ENCODE results near the gene SPAG17.

The SPAG17 gene

DNA sequence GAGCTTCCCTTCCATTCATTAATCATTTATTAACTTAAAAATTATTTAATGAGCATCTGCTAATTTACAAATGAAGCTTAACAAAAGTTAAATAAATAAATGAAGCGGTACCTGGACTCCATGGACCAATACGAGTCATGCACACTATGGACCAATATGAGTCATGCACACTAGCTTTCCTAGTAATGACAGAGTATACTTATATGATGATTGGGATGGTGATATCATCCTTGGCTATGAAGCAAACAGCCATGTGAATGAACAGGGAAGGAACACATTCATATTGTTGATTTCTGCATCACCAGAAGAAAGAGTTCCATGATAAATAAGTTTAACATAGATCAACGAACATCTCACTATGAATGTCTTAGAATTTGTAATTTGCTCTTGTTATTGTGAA, 109.9 kb downstream of the SPAG17 start:
- DNase-seq (ENCODE audit: low read depth) = no peak

DNA sequence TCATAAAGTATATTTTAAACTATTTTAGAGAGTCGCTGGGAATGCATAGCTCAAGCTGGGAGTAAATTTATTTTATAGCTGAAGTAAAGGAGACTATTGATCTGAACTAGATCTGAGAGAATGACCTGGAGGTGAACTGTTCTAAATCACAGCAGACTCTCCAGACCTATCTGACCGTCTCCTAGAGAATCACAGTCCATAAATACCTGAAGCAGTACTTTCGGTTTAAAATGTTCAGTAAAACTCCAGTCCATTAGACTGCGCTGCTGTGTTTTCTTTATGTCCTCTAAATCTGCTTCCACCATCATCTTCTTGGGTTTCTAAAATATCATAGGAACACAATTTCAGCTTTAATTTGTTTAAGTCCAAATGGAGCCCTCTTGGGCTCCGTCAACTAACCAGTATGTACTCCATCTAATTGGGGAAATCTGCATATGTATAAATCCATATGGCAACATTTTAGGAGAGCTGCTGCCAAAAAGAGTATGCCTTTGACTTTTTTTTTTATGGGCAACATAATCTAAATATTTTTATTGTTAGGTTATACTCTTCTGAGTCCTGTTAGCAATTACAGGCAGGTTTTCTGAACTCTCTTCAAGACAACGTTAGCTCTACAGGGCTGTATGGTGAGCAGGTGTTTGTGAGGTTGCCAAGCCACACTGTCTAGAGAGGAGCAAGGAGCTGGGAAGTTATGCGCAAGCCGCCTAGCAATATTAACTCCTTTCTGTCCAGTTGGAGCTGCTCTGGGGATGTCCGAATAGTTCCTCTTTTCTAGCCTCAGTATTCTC, 111.2 kb downstream of the SPAG17 start:
- no peak for DNase-seq (ENCODE audit: low read depth)

- no peak for DNase-seq (ENCODE audit: low read depth)
These were observed 135.0 kb downstream of the SPAG17 start for GRCh38 chr1:118049981-118050380.

DNA sequence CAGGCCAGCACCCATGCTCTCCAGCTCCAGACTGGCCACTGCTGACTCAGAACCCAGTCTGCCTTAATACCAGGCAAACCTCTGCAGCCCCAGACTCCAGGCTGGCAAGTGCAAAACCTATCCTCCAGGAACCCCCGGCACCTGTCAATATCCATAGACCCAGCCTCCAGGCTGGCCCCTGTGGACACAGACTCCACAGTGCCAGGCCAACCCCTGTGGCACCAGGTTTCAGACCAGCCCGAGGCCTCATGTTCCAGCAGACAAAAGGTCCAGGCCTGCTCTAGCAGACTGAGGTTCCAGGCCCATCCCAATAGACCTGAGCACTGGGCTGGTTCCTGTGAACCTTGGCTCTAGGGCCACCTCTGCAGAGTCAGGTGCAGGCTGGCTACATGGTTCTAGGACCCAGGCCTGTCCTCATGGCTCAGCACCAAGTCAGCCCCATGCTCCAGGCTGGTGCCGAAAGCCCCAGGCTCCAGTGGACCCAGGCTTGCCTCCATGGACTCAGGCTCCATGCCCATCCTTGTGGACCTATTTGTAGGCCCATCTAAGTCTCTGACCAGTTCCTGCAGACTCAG, 137.3 kb downstream of the SPAG17 start:
- no peak for DNase-seq (ENCODE audit: low read depth)

- no peak for DNase-seq (ENCODE audit: low read depth)
These were observed 137.9 kb downstream of the SPAG17 start for GRCh38 chr1:118047006-118047649.

GRCh38 chr1:118043624-118044023, 141.4 kb downstream of the SPAG17 start:
- DNase-seq (ENCODE audit: low read depth) = no peak

DNA sequence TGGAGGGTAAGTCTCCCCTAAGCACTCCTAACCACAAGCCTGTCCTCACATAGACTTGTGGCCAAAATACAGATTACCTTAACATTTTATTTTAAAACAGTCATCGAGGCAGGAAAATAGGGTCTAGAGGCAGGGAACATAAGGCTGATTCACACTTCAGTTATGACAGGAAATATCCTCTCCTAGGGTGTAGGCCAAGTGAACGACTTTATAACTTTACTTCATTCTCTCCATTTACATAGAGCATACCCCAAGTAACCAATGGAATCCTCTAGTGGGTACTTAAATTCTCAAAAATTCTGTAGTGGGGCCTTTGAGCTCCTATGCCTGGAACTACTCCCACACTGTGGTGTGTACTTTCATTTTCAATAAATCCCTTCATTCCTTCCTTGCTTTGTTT, 142.5 kb downstream of the SPAG17 start:
- DNase-seq (ENCODE audit: low read depth) = no peak

GRCh38 chr1:118039170-118039569, 145.9 kb downstream of the SPAG17 start:
- no peak for DNase-seq (ENCODE audit: low read depth)

DNA sequence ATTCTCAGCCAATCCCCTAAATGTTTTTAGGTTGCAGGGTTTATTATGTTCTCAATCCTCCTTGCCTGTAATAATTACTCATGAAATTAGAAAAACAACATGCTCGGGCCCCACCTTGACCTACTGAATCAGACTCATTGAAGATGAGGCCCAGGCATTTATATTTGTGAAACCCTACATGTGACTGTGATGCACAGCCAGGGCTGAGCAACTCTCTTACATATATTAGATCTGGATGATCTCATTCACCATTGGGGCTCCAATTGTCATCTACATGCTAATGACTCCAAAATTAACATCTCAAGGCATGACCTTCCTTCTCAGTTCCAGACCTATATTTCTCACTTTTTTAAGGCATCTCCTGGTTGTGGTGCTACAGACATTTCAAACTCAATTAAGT, 152.1 kb downstream of the SPAG17 start:
- no peak for DNase-seq (ENCODE audit: low read depth)

- DNase-seq (ENCODE audit: low read depth) = no peak
These were observed 156.8 kb downstream of the SPAG17 start for GRCh38 chr1:118028267-118028666.

DNA sequence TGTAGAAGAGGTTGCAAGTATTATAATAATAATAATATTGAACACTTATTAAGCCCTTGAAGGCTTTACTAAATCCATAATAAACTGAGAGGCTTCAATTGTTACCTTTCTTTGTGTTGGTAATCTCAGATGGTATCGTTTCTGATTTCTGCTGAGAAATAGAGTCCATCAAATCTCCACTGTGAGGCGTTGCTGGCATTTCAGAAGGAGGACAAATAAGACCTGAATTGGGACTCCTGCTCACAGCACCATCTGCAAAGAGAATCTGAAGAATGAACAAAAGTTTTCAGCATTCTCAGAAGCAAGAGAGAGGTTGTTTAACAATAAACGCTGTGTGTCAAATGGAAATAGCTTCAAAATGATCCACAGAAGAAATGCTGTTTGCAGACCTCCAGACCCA, 161.8 kb downstream of the SPAG17 start:
- DNase-seq (ENCODE audit: low read depth) = no peak

GRCh38 chr1:118021668-118022067, 163.4 kb downstream of the SPAG17 start:
- DNase-seq (ENCODE audit: low read depth) = no peak

DNA sequence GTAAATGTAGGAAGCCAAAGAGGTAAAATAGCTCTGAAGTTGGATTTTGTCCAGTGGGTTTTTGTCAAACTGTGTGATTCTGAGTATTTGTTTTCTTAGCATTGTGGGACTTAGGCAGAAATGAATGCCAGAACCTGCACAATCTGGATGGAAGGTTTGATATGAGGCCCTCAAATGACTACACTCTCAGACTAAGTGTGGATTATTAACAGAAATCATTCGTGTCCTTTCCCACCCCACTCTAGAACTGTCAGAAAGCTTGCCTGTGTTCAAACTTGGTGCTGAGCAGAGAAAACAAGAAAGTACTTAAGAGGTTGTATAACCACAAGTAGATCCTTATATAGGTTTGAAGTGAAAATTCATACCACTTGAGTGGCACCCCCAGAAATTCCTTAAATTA, 167.0 kb downstream of the SPAG17 start:
- no peak for DNase-seq (ENCODE audit: low read depth)

- DNase-seq (ENCODE audit: low read depth) = no peak
These were observed 171.1 kb downstream of the SPAG17 start for GRCh38 chr1:118013938-118014337.

GRCh38 chr1:118013336-118013735, 171.7 kb downstream of the SPAG17 start:
- DNase-seq (ENCODE audit: low read depth) = no peak

GRCh38 chr1:118012515-118013124, 172.4 kb downstream of the SPAG17 start:
- DNase-seq (ENCODE audit: low read depth) = no peak

DNA sequence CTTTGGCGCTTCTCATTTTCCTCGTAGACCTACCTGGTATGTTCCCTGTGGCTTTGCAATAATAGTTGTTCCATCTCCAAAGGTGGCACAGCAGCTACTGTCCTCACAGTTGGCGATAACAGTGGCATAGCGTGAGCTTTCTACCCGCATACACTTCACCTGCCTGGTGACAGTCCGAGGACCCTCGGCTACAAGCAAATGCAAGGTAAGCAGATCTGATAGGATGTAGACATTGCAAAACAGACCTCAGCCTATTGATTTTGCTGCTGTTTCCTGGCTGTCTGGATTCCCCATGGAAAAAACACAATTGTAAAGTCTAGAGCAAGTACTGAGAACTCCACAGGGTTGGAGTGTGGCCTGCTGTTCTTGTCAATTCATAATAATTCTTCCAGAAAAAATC, 177.0 kb downstream of the SPAG17 start:
- DNase-seq (ENCODE audit: low read depth) = no peak

DNA sequence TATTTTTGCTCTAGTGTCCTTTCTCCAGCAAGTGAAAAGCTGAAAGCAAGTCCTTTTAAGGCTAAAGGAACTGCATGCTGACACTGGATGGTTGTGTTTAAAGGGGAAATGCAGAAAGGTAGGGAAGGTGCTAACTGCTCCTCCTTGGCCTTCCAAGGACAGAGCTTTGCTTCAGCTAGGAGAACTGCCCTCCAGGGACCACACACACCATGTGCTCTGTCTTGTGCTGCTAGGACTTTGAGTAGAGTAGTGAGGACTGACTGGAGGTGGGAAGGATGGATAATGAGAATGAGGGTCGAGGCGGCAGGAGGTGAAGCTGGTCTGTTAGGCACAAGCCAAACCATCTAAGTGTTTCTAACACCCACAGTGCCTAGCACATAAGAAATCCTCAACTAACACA, 177.6 kb downstream of the SPAG17 start:
- no peak for DNase-seq (ENCODE audit: low read depth)

DNA sequence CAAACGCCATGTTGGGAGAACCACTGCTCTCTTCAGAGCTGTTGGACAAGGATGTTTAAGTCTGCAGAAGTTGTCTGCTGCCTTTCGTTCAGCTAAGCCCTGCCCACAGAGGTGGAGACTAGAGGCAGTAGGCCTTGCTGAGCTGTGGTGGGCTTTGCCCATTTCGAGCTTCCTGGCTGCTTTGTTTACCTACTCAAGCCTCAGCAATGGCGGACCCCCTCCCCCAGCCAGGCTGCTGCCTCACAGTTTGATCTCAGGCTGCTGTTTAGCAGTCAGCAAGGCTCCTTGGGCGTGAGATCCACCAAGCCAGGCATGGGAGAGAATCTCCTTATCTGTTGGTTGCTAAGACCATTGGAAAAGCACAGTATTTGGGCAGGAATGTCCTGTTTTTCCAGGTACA, 180.7 kb downstream of the SPAG17 start:
- DNase-seq (ENCODE audit: low read depth) = no peak

GRCh38 chr1:117985973-117986372, 199.1 kb downstream of the SPAG17 start:
- no peak for DNase-seq (ENCODE audit: low read depth)

DNA sequence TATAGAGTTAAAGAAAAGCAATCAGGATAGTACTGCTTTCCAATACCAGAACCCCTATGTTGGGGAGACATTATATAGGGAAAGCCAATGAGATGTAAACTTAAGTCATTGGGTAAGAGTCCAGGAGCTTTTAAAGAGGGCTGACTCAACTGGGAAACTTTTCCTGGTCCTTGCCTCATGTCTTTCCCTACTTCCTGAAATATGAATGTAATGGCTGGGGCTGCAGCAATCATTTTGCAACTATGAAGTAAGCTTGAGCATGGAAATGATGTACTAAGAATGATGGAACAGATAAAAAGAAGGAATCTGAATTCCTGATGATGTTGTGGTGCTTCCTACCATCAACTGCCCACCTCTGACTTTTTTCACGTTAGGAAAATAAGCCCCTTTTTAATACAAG, 199.8 kb downstream of the SPAG17 start:
- DNase-seq (ENCODE audit: low read depth) = no peak

DNA sequence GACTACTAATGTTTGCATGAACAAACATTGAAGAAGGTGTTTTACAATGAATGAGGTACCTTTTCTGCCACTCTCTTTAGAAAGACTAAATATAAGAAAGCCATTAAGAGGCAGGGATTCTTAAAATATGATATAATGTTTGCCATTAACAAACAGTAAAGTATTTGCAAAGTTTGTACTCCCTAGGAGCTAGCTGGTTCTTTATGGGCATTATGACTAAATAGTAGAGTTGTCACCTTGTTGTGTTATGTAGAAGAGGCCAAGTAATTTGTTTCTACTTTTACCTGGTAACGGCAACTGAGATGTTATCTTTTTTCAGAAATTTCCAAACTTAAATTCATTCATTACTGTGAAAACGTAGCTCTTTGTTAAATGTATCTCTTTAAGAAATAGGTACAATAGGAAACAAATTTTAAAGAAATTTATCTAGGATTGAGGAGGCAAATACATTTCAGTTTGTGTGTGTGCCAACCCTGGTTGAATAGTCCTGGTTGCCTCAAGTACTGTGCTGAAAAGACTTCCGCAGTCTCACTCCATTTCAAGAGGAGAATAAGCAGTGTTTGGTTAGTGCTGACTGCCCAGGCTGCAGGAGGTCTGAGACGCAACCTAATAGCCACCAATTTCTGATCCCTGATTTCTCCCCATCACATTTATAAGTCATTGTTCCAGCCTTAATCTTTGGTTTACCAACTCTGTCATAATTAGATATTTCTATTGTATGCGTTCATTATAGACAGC, 203.4 kb downstream of the SPAG17 start:
- no peak for DNase-seq (ENCODE audit: low read depth)
